CD4-positive, alpha-beta T cell treated with Interleukin-10 for 1 hour (primary cell): ENCODE measurements around the gene CD164.
"Not testable (repeated sequence)": the region's sequence is repeated elsewhere in the genome, so short reads cannot be mapped to it uniquely, and the experiment has no call there.

Experiments
- DNase-seq: peaks from one replicate; pipeline ENCODE4 v3.0.0-alpha.2; 2020

The CD164 gene

DNA sequence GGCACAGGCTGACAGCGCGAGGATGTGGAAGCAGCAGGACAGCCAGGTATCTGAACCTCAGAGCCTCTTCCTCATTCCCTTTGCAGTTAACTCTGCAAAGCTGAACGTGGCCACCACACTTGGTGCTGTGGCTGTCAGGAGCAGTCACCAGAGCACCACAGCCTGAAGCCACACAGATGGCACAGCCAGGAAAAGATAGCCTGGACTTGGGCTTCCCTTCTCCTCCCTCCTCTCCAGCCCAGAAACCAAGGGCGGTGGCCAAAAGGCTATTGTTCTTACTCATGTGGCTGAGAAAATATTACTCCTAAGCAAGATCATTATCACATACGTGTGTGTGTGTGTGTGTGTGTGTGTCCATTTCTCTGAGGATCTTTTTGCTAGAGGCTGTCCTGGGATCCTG, 39.8 kb downstream of the CD164 start:
- no peak for DNase-seq

DNA sequence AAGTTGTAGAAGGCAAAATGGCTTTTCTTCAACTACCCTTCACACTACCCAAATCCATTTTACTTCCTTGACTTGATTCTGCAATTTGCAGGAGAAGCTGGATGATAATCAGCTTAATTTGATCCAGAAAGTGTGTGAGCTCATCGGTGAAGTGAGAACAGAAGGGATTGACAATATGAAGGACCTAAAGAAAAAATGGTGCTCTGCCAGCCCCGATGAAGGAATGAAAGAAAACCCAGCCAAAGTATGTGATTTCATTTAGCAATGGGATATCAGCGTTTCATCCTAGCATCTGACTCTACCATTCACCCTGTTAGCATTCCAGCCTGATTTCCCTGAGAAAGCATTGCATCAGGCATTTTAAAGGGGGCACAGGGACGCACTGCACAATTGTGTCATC, 41.5 kb downstream of the CD164 start:
- no peak for DNase-seq

DNA sequence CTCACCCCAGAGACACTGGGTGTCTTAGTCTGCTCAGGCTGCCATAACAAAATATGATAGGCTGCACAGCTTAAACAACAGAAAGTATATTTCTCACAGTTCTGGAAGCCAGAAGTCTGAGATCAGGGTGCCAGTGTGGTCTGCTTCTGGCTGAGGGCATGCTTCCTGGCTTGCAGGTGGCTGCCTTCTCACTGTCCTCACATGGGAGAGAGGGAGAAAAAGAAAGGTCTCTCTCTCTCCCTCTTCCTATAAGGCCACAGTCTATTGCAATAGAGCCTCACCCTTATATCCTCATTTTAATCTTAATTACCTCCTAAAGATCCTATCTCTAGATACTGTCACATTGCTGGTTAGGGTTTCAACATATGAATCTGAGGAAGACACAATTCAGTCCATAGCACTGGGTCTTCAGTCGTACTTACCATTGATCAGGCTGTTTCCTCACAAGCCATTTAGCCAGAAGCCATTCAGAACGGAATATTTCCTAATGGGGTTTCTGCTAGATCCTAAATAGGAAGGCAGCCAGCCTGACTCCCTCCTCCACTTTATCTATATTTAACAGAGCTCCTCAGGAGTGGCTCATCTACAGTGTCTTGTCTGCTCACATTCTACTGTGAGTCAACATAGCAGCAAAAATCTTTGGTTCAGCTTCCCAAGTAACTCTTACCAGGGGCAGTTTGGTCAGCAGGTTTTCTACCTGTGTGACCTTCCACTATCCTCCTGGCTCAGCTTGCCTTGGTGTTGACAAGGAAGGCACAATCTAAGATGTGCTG, 42.2 kb downstream of the CD164 start:
- no peak for DNase-seq

DNA sequence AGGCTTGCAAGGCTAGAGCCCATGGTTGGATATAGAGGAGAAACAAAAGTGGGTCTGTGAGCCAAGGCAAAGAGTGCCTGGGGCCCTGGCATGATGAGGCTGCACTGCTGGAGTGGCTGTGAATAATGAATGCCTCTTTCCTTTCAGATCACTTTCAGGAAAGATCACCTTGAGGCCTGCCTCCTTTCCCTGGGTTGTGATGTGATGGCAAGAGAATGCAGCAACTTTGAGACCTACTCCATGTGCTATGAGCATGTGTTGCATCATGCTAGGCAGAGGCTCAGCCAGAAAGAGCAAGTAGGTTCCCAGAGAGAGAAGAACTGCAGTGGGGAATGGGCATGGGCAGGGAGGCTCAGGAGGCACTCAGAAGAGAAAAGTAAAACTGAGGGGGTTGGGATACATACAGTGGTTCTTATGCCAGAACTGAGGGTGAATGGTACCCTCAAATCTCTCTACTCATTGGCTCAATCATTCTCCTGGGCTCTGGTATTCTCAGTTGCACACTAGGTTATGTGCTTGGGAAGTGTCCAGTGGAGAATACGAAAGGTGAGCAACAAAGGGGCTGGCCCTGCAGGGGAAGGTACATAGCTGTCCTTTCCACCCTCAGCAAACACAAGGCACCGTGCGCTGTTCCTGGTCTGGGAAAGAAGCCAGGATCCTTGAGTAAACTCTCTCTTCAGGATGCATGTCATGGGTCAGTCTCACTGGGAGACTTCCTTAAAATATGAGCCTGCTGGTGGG, 45.9 kb downstream of the CD164 start:
- DNase-seq, result no peak

DNA sequence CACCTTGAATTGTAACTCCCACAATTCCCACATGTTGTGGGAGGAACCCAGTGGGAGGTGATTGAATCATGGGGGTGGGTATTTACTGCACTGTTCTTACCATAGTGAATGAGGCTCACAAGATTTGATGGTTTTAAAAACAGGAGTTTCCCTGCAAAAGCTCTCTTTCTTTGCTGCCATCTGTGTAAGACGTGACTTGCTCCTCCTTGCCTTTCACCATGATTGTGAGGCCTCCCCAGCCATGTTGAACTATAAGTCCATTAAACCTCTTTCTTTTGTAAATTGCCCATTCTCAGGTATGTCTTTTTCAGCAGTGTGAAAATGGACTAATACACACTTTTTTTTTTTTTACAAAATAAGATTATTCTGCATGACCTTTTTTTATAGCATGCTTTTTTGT, 48.4 kb downstream of the CD164 start:
- not testable (repeated sequence) for DNase-seq

DNA sequence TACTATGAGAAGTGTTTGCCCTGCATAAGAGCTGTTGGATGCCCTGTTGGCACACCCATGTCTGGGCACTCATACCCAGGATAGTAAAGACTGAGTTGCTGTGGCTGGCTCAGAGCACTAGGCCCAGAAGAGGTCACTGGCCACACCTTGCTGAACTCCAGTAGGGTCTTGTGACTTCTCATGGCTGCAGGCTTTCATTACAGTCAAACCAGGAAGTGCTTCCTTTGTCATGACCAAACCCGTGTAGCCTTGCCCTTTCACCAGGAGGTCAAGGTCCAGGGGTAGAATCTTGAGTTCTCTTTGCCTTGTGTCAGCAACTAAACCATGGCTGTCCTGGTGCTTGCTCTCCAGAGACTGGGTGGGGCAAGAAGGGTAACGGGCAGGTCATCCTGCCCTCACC, 49.5 kb downstream of the CD164 start:
- no peak for DNase-seq

DNA sequence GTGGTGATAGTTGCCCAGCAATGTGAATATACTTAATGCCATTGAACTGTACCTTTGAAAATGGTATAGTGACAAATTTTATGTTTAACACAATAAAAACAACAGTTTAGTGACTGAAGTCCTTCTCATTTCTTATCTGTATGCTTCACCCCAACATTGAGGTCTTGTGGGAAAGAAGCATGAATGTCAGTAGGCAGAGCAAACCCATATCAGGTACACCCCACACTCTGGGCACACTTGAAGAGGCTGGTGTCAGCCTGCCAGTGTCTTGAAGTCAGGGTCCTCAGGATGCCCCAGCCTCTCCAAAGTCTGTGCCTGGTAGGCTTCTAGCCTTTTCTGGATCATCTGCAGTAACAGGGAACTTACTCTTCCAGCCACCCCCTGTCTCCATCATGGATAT, 51.2 kb downstream of the CD164 start:
- DNase-seq, result no peak

DNA sequence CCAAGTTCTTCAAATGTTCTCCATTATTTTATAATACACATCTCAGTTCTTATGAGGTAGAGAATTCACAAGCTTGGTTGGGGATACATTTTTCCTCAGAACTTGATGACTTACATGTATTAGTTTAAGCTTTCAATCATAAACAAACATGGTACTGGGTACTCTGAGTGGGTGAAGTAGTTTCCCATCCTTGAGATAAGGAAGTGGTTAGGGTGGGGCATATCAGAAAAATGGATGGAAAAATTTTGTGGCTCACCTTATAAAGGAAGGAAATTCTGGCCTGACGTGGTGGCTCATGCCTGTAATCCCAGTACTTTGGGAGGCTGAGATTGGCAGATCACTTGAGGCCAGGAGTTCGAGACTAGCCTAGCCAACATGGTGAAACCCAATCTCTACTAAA, 52.0 kb downstream of the CD164 start:
- no peak for DNase-seq

DNA sequence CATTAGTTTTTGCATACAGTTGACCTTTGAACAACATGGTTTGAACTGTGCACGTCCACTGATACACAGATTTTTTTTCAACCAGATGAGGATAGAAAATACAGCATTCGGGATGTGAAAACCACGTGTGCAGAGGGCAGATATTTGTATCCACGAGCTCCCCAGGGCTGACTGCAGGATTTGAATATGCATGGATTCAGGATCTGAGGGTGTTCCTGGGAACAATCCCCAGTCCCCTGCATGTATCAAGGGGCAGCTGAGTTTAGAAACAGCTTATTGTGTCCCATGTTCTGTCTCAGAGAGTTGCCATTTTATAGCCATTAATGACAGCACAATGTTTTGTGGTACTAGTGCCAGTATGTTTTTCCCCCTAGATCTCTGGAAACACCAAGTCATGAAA, 53.6 kb downstream of the CD164 start:
- no peak for DNase-seq

DNA sequence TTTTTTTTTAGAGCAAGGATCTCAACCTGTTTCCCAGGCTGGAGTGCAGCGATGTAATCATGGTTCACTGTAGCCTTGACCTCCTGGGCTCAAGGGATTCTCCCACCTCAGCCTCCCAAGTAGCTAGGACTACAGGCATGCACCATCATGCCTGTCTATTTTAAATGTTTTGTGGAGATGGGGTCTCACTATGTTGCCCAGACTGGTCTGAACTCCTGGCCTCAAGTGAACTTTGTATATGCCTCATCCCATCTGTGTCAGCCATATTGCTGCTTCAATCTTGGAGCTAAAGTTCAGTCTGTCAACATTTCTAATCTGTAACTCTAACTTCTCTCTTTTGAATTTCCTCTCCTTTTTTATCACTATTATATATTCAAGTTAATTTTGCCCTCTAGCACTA, 54.3 kb downstream of the CD164 start:
- DNase-seq, result no peak

DNA sequence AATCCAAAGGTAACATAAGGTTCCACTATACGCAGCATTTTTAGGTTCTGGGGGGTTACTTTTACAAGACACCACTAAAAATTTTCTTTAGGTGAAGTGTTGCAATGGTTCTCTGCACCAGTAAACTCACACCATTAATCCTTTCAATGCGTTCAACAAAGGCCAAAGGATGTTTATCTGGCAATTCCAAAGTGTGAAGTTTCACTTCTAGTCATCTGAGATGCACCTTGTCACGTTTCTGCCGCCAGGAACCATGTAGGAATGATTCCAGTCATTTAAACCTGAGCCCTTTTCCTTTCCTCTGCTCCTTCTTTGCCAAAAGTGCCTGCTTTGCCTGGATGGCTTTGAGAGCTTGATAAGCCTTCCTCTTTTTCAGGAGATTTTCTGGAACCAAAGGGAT, 54.8 kb downstream of the CD164 start:
- no peak for DNase-seq

DNA sequence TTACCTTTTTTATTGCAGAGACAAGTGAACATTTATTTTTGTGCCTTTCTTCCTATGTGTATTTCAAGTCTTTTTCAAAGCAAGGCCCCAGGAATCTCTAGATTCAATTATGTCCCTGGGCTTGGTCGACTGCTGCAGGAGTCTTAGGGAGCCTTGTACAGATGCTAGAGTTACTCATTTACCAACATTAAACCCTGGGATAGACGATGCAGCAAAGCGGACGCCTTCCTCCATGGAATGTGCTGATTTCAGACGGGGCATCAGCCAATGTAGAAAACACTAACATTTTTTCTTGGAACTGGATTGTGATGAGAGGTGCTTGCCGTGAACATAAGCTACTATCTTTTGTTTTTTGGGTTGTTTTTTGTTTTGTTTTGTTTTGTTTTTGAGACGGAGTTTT, 55.9 kb downstream of the CD164 start:
- DNase-seq, result no peak

DNA sequence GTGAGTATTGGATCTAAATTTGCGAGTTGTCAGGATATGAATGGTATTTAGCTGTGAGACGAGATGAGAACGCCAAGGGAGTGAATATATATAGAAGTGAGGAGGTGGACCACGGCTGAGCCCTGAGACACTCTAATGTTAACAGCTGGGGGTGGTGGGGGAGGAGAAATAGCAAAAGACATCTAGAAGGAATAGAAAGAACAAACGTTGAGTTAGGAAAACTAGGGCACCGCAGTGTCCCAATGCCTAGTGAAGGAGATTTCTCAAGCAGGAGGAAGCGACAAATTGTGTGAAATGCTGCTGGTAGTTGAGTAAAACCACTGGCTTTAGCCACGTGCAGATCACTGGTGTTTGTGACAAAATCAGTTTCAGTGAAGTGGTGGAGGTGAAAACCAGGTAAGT, 56.9 kb downstream of the CD164 start:
- no peak for DNase-seq

DNA sequence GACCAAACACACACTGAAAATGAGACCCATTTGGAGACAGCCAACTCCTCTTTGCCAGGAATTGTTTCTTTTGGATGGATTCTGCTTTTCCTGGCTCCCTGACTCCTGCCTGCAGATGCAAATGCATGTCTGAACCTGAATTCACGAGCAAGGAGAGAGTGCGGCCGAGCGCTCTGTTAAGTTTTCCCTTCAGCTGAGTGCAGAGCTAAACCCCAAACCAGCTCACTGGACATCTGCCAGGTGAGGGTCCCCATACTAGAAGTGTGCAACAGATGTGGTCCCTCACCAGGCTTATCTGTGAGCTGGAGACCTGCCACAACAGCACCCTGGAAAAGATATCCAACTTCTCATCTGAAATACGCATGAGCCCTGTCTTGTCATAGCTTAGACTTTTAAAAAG, 59.0 kb downstream of the CD164 start:
- DNase-seq, result no peak

DNA sequence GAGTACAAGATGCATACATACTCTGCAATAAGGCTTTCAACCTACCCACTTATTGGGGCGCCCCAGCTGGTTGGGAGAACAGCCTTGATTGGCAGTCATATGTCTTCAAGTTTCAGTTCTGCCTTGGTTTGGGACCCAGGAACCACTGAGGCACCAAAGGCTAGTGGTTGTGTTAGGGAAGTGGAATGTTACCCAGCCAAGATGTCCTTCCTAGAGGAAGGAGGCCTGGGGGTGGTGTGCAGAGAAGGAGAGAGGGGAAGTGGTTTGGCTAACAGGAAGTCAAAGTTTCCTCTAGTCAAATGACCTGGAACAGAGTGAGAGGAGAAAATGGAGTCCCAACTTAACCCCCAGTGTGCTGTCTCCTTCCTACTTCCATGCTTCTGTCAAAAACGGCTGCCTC, 59.4 kb downstream of the CD164 start:
- DNase-seq, result no peak

DNA sequence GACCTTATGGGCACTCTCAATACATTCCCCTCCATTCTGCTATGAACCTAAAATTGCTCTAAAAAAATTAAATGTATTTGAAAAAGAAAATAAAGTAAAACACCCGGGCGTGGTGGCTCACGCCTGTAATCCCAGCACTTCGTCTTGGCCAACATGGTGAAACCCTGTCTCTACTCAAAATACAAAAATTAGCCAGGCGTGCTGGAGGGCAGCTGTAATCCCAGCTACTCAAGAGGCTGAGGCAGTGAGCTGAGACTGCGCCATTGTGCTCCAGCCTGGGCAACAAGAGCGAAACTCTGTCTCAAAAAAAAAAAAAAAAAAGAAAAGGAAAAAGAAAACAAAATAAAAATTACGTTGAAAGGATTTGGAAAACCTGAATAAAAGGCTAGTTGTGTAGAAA, 60.5 kb downstream of the CD164 start:
- no peak for DNase-seq

DNA sequence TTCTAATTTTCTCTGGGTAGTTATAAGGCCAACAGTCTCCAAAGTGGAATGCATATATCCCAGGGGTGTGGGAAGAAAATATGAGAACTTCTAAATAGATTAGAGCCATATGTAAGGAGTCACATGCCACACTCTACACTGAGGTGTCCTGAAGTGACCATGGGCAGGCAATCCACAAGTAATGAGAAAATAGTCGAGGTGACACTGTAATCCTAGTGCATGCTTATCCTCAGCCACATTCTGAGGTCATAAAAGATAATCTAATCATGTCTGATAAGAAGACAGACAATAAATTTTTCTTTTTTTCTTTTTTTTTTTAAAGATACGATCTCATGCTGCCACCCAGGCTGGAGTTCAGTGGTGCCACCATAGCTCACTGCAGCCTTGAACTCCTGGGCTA, 62.2 kb downstream of the CD164 start:
- DNase-seq, result no peak

DNA sequence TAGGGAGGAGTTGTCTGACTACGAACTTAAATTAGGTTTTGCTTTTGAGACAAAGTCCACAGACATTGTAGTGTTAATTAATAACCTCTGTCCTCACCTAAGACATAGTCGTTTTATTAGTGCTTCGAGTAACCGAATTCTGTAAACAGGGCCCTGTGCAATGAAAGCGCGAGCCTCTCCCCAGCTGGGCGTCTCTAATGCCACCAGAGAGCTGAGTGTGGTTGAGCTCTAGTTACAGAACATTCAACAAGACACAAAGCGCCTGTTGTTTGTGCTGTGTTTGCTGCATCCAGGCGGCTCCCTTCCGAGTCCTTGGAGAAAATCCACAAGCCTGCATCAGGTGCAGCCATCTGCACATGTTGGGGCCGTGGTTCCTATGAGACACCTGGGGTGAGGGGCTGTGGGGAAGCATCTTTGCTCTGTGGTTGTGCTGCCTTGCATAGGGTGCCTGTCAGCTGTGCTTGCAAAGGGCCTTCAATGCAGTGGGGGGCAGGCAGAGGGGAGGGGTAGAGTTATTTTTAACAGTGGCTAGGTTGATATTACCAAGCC, 63.9 kb downstream of the CD164 start:
- DNase-seq, result no peak

DNA sequence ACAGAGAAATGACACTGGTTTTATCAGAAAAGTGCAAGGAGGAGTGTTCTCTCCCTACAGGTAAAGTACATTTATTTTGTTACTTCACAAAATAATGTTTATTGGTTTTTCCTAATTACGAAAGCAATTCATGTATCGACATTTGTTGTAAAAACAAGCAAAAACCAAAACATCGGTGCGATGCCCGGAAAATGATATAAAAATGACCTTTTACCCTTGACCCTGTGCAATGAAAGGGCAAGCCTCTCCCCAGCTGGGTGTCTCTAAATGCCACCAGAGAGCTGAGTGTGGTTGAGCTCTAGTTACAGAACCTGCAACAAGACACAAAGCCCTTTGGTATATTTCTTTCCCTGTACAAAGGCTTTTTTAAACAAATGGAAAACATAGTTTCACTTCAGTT, 65.4 kb downstream of the CD164 start:
- no peak for DNase-seq
